A549 (cell line): ENCODE data around the gene RNF152. TPM values are rescaled to one million over a fixed set of nuclear protein-coding genes. Genes with fewer than 3 reads are reported as not detected.

ENCODE experiments used
- ATAC-seq, 2 experiments: fragments of 200-7000 bp in 1 of 2; fragments of >200 bp in 1 of 2; cut with Nextera tagmentation in 1 of 2; cut with Tn5 transposase in 1 of 2; 3 replicates each; pipeline versions ENCODE4 v1.8.0 to v1.9.1; 2018 to 2020; ENCODE audit warnings: mild to moderate bottlenecking in 1 of 2, moderate library complexity in 1 of 2
- CTCF ChIA-PET: fragments of 300-600 bp; sonication (Branson Sonifier 250); formaldehyde crosslinking; extraction: SDS; loops from one replicate; lab custom pipeline; 2021; ENCODE audit warnings: antibody characterized with exemption, inconsistent platforms; lab: Yijun Ruan, JAX
- POLR2A ChIA-PET: fragments of 350-600 bp; formaldehyde crosslinking; extraction: SDS; loops from one replicate; lab custom pipeline; 2021; ENCODE audit warnings: antibody characterized with exemption, inconsistent platforms; lab: Yijun Ruan, JAX
- DNase-seq, 2 experiments: peaks; one replicate each; pipeline versions ENCODE4 v3.0.0 to v3.0.0-alpha.2; 2011 to 2016; ENCODE audit warnings: low read depth in 1 of 2, low spot score in 1 of 2
- FAIRE-seq: peaks from 2 replicates; lab custom pipeline; 2011; peaks lifted over from hg19 to GRCh38; lab: Jason Lieb, UNC
- H3K27ac ChIP-seq, 2 experiments: fragments of >200 bp; sonication (Bioruptor Twin); formaldehyde crosslinking; 3 replicates each; pipeline ENCODE4 v1.5.1; 2016 to 2017
- H3K4me1 ChIP-seq: fragments of >200 bp; sonication (Bioruptor Twin); formaldehyde crosslinking; 3 replicates; pipeline ENCODE4 v1.6.1; 2016
- H3K4me2 ChIP-seq: fragments of >200 bp; sonication (Bioruptor Twin); formaldehyde crosslinking; 3 replicates; pipeline ENCODE4 v1.6.1; 2016
- H3K4me3 ChIP-seq: fragments of >200 bp; sonication (Bioruptor Twin); formaldehyde crosslinking; 3 replicates; pipeline ENCODE4 v1.5.1; 2016
- H3K9me3 ChIP-seq: fragments of >200 bp; sonication (Bioruptor Twin); formaldehyde crosslinking; 3 replicates; pipeline ENCODE4 v1.6.1; 2016
- CBX2 ChIP-seq: fragments of 200-600 bp; sonication (generic); IDR thresholded peaks from 2 replicates; pipeline ENCODE4 v1.6.1; 2016; ENCODE audit warnings: low read depth, mild to moderate bottlenecking, borderline replicate concordance
- CBX8 ChIP-seq: fragments of 200-600 bp; sonication (generic); IDR thresholded peaks from 2 replicates; pipeline ENCODE4 v1.6.1; 2016
- EHMT2 ChIP-seq: fragments of 200-600 bp; sonication (generic); IDR thresholded peaks from 2 replicates; pipeline ENCODE4 v1.6.1; 2016; ENCODE audit warnings: antibody characterized with exemption, low read depth, mild to moderate bottlenecking, moderate library complexity
- FOSL2 ChIP-seq, 2 experiments: fragments of 450-650 bp in 1 of 2; fragments of >200 bp in 1 of 2; sonication (Bioruptor Twin) in 1 of 2; formaldehyde crosslinking; IDR thresholded peaks; 2 replicates each; pipeline versions ENCODE4 v1.5.0 to v1.6.1; 2016 to 2020; ENCODE audit warnings: mild to moderate bottlenecking in 1 of 2, moderate library complexity in 1 of 2
- HDAC2 ChIP-seq: fragments of 200-600 bp; sonication (generic); IDR thresholded peaks from 2 replicates; pipeline ENCODE4 v1.6.1; 2016
- HMGXB4 ChIP-seq: fragments of 250-450 bp; sonication (Bioruptor Pico); IDR thresholded peaks from 2 replicates; pipeline ENCODE4 v1.5.0; 2021; ENCODE audit warnings: mild to moderate bottlenecking, moderate library complexity, borderline replicate concordance
- JUNB ChIP-seq: fragments of >200 bp; sonication (Bioruptor Twin); formaldehyde crosslinking; IDR thresholded peaks from 2 replicates; pipeline ENCODE4 v1.6.1; 2016
- KDM5A ChIP-seq: fragments of 200-600 bp; sonication (generic); IDR thresholded peaks from 2 replicates; pipeline ENCODE4 v1.6.1; 2016; ENCODE audit warnings: antibody characterized with exemption, mild to moderate bottlenecking
- MAZ ChIP-seq: fragments of 150-350 bp; IDR thresholded peaks from 2 replicates; pipeline ENCODE4 v1.6.1; 2014; ENCODE audit warnings: antibody characterized with exemption, low read depth, low read length, borderline replicate concordance
- PHF8 ChIP-seq: fragments of 200-600 bp; sonication (generic); IDR thresholded peaks from 2 replicates; pipeline ENCODE4 v1.6.1; 2016; ENCODE audit warnings: low read depth, mild to moderate bottlenecking, antibody characterized with exemption, moderate library complexity, borderline replicate concordance
- POLR2AphosphoS2 ChIP-seq: conservative IDR thresholded peaks from 2 replicates; pipeline ENCODE4 v1.6.1; 2012; ENCODE audit warnings: low read length, improper control_type of control experiment, inconsistent platforms
- RCOR1 ChIP-seq: fragments of 150-350 bp; IDR thresholded peaks from 2 replicates; pipeline ENCODE4 v1.6.1; 2014; ENCODE audit warnings: antibody characterized with exemption, low read length, low read depth
- RNF2 ChIP-seq: fragments of 200-600 bp; sonication (generic); IDR thresholded peaks from 2 replicates; pipeline ENCODE4 v1.6.1; 2016; ENCODE audit warnings: low read depth, mild to moderate bottlenecking, antibody characterized with exemption, moderate library complexity, borderline replicate concordance
- SMC3 ChIP-seq: fragments of >200 bp; sonication (Bioruptor Twin); formaldehyde crosslinking; IDR thresholded peaks from 3 replicates; pipeline ENCODE4 v1.6.1; 2018; ENCODE audit warnings: inconsistent platforms
- USF2 ChIP-seq: fragments of 450-650 bp; IDR thresholded peaks from 2 replicates; pipeline ENCODE4 v1.6.1; 2014; ENCODE audit warnings: antibody characterized with exemption
- ZFP36 ChIP-seq: fragments of 450-650 bp; IDR thresholded peaks from 2 replicates; pipeline ENCODE4 v1.6.1; 2014; ENCODE audit warnings: borderline replicate concordance; ENCODE audit not compliant: partially characterized antibody
- WGBS: methylation state at CpG from one replicate; pipeline ENCODE4 v1.1.6; 2017; ENCODE audit errors: missing lambda C conversion rate; 5-methylcytosine and 5-hydroxymethylcytosine counted together
- polyA plus RNA-seq, 4 experiments: library from polyadenylated mRNA; depleted of rRNA in 3 of 4; stranded (reverse); fragments of >200 nt; fragmentation: RNase III in 1 of 4; extraction: RNeasy Plus Mini Kit Qiagen cat#74134 plus additional on column Dnase treatment in 1 of 4; gene quantifications; 2 replicates in 3 of 4; 3 replicates in 1 of 4; pipeline ENCODE4 v1.2.3, GENCODE V29; 2011 to 2017
- TF ChIP-seq, protein P1 (sequence below): fragments of >200 bp; sonication (Bioruptor Twin); formaldehyde crosslinking; IDR thresholded peaks from 3 replicates; pipeline ENCODE4 v1.5.1; 2016
- TF ChIP-seq, protein P2 (sequence below): fragments of 200-600 bp; sonication (generic); IDR thresholded peaks from 2 replicates; pipeline ENCODE4 v1.6.1; 2016; ENCODE audit warnings: antibody characterized with exemption, mild to moderate bottlenecking, moderate library complexity
- TF ChIP-seq, protein P3 (sequence below): fragments of 150-350 bp; IDR thresholded peaks from 2 replicates; pipeline ENCODE4 v1.6.1; 2014; ENCODE audit warnings: low read depth, mild to moderate bottlenecking, low read length

RNF152 gene
- polyA plus RNA-seq, 2 of the 4 experiments (the other 2 are of a cell fraction), result 0.12 TPM; not detected in 1

GRCh38 chr18:61870151-61870550, 22.7 kb downstream of the RNF152 start:
- 19% methylated on average over 7 of the region's 8 CpGs for WGBS
- POLR2A ChIA-PET, result no interaction called here
- no peak for DNase-seq
- Histone ChIP-seq H3K4me3 (no peak overlapping the region), H3K4me1 (no peaks in the 10 kb centered on the region), H3K9me3 (no peaks in the 10 kb centered on the region), H3K27ac (no peak overlapping the region), H3K4me2 (no peak overlapping the region)
- no peak for FAIRE-seq
- CTCF ChIA-PET, result no interaction called here
- TF ChIP-seq CBX2, result no peak
- no peak for TF ChIP-seq KDM5A
- TF ChIP-seq JUNB, result no peak
- TF ChIP-seq, protein P1, sequence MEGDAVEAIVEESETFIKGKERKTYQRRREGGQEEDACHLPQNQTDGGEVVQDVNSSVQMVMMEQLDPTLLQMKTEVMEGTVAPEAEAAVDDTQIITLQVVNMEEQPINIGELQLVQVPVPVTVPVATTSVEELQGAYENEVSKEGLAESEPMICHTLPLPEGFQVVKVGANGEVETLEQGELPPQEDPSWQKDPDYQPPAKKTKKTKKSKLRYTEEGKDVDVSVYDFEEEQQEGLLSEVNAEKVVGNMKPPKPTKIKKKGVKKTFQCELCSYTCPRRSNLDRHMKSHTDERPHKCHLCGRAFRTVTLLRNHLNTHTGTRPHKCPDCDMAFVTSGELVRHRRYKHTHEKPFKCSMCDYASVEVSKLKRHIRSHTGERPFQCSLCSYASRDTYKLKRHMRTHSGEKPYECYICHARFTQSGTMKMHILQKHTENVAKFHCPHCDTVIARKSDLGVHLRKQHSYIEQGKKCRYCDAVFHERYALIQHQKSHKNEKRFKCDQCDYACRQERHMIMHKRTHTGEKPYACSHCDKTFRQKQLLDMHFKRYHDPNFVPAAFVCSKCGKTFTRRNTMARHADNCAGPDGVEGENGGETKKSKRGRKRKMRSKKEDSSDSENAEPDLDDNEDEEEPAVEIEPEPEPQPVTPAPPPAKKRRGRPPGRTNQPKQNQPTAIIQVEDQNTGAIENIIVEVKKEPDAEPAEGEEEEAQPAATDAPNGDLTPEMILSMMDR, result no peak
- TF ChIP-seq, protein P2, sequence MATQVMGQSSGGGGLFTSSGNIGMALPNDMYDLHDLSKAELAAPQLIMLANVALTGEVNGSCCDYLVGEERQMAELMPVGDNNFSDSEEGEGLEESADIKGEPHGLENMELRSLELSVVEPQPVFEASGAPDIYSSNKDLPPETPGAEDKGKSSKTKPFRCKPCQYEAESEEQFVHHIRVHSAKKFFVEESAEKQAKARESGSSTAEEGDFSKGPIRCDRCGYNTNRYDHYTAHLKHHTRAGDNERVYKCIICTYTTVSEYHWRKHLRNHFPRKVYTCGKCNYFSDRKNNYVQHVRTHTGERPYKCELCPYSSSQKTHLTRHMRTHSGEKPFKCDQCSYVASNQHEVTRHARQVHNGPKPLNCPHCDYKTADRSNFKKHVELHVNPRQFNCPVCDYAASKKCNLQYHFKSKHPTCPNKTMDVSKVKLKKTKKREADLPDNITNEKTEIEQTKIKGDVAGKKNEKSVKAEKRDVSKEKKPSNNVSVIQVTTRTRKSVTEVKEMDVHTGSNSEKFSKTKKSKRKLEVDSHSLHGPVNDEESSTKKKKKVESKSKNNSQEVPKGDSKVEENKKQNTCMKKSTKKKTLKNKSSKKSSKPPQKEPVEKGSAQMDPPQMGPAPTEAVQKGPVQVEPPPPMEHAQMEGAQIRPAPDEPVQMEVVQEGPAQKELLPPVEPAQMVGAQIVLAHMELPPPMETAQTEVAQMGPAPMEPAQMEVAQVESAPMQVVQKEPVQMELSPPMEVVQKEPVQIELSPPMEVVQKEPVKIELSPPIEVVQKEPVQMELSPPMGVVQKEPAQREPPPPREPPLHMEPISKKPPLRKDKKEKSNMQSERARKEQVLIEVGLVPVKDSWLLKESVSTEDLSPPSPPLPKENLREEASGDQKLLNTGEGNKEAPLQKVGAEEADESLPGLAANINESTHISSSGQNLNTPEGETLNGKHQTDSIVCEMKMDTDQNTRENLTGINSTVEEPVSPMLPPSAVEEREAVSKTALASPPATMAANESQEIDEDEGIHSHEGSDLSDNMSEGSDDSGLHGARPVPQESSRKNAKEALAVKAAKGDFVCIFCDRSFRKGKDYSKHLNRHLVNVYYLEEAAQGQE, result no peak
- TF ChIP-seq ZFP36, result no peak
- no peak for TF ChIP-seq POLR2AphosphoS2
- TF ChIP-seq FOSL2 (IDR thresholded peaks at IDR 0.05), result no peak
- no peak for TF ChIP-seq FOSL2 (CRISPR knock-in tag; IDR thresholded peaks at IDR 0.05)
- no peak for TF ChIP-seq MAZ
- no peak for TF ChIP-seq HMGXB4
- no peak for TF ChIP-seq SMC3
- TF ChIP-seq, protein P3, sequence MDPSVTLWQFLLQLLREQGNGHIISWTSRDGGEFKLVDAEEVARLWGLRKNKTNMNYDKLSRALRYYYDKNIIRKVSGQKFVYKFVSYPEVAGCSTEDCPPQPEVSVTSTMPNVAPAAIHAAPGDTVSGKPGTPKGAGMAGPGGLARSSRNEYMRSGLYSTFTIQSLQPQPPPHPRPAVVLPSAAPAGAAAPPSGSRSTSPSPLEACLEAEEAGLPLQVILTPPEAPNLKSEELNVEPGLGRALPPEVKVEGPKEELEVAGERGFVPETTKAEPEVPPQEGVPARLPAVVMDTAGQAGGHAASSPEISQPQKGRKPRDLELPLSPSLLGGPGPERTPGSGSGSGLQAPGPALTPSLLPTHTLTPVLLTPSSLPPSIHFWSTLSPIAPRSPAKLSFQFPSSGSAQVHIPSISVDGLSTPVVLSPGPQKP, result no peak
- no peak for TF ChIP-seq PHF8
- no peak for TF ChIP-seq EHMT2
- no peak for TF ChIP-seq HDAC2
- no peak for TF ChIP-seq RCOR1
- TF ChIP-seq USF2, result no peak
- no peak for TF ChIP-seq RNF2
- TF ChIP-seq CBX8, result no peak
- no peak for ATAC-seq
